H1 (cell line): Measurements from ENCODE around the gene SUSD1.
"Not testable (repeated sequence)": the region's sequence is repeated elsewhere in the genome, so short reads cannot be mapped to it uniquely, and the experiment has no call there.

Source experiments
- ATF2 ChIP-seq: IDR thresholded peaks from 2 replicates; pipeline ENCODE4 v1.6.1; 2012; ENCODE audit warnings: low read length, inconsistent platforms
- CHD2 ChIP-seq: IDR thresholded peaks from 2 replicates; pipeline ENCODE4 v1.6.1; 2012; ENCODE audit warnings: low read length, improper control_type of control experiment
- CTCF ChIP-seq, 3 experiments: IDR thresholded peaks; 1 replicate in 2 of 3; 2 replicates in 1 of 3; pipeline versions ENCODE4 v1.5.1 to v1.6.1; 2011; ENCODE audit warnings: low read length in 3 of 3, mild to moderate bottlenecking in 3 of 3, inconsistent platforms in 2 of 3, low read depth in 1 of 3, moderate library complexity in 1 of 3; ENCODE audit not compliant: insufficient read depth in 1 of 3; ENCODE audit errors: control extremely low read depth in 1 of 3
- EP300 ChIP-seq, 2 experiments: IDR thresholded peaks; 1 replicate in 1 of 2; 2 replicates in 1 of 2; pipeline ENCODE4 v1.6.1; 2011 to 2012; ENCODE audit warnings: low read depth in 2 of 2, low read length in 2 of 2, mild to moderate bottlenecking in 2 of 2, borderline replicate concordance in 1 of 2, inconsistent platforms in 1 of 2, moderate library complexity in 1 of 2
- EZH2 ChIP-seq: fragments of 200-600 bp; sonication (generic); IDR thresholded peaks from 2 replicates; pipeline ENCODE4 v1.7.1; 2012; ENCODE audit warnings: low read depth, mild to moderate bottlenecking, moderate library complexity, low read length, inconsistent platforms; ENCODE audit not compliant: severe bottlenecking
- FOSL1 ChIP-seq: IDR thresholded peaks from 2 replicates; pipeline ENCODE4 v1.6.1; 2011; ENCODE audit warnings: mild to moderate bottlenecking, low read depth, low read length, moderate library complexity; ENCODE audit not compliant: insufficient read depth
- MAX ChIP-seq: IDR thresholded peaks from 2 replicates; pipeline ENCODE4 v1.6.1; 2012; ENCODE audit warnings: inconsistent platforms
- POLR2A ChIP-seq, 2 experiments: IDR thresholded peaks; 1 replicate in 1 of 2; 2 replicates in 1 of 2; pipeline ENCODE4 v1.6.1; 2011; ENCODE audit warnings: low read depth in 2 of 2, low read length in 2 of 2, mild to moderate bottlenecking in 2 of 2; ENCODE audit errors: control extremely low read depth in 1 of 2
- RAD21 ChIP-seq, 2 experiments: IDR thresholded peaks in 1 of 2; conservative IDR thresholded peaks in 1 of 2; 2 replicates each; pipeline ENCODE4 v1.6.1; 2011; ENCODE audit warnings: low read depth in 2 of 2, low read length in 2 of 2, improper control_type of control experiment in 1 of 2, inconsistent platforms in 1 of 2, mild to moderate bottlenecking in 1 of 2, moderate library complexity in 1 of 2
- RNF2 ChIP-seq: fragments of 200-900, 300-1000 bp; sonication (generic); IDR thresholded peaks from 2 replicates; pipeline ENCODE4 v1.7.1; 2016; ENCODE audit warnings: borderline replicate concordance, low read depth, mild to moderate bottlenecking, antibody characterized with exemption, low read length; ENCODE audit not compliant: poor library complexity, severe bottlenecking; ENCODE audit errors: missing control alignments
- TEAD4 ChIP-seq: IDR thresholded peaks from 2 replicates; pipeline ENCODE4 v1.6.1; 2012; ENCODE audit warnings: low read depth, low read length, inconsistent platforms, mixed read lengths

GRCh38 chr9:112073639-112074173 lies 101.4 kb downstream of the SUSD1 start:
- not testable (repeated sequence) for TF ChIP-seq CTCF (IDR thresholded peaks at IDR 0.05; ENCODE audit: control extremely low read depth in 1 of 3, insufficient read depth in 1 of 3, low read depth in 1 of 3, low read length in 3 of 3); EP300 (IDR thresholded peaks at IDR 0.05; ENCODE audit: borderline replicate concordance in 1 of 2, low read depth in 2 of 2, low read length in 2 of 2); POLR2A (IDR thresholded peaks at IDR 0.05; ENCODE audit: control extremely low read depth in 1 of 2, low read depth in 2 of 2, low read length in 2 of 2); RAD21 (IDR thresholded peaks at IDR 0.05 in 1 of 2, conservative IDR thresholded peaks at IDR 0.05 in 1 of 2; ENCODE audit: low read depth in 2 of 2, low read length in 2 of 2); CHD2; TEAD4; ATF2; RNF2; FOSL1; MAX; EZH2
